Endothelial cell of umbilical vein (primary cell): ENCODE measurements around the gene SH3TC1. TPM values are rescaled to one million over a fixed set of nuclear protein-coding genes. Genes with fewer than 3 reads are reported as not detected.

Experiments
- BruUV-seq: library from RNA; stranded (reverse); fragments of 400-500 nt; replicated peaks from 2 replicates; lab custom pipeline; 2021; lab: Mats Ljungman, UMichigan
- CTCF ChIA-PET: fragments of 300-600, 350-600 bp; sonication (Branson Sonifier 250); formaldehyde crosslinking; loops from one replicate; lab custom pipeline; 2021; ENCODE audit warnings: antibody characterized with exemption, inconsistent platforms; lab: Charles Lee
- POLR2A ChIA-PET: fragments of 300-600, 350-600 bp; sonication (Branson Sonifier 250); formaldehyde crosslinking; loops from one replicate; lab custom pipeline; 2021; ENCODE audit warnings: antibody characterized with exemption, inconsistent platforms; lab: Charles Lee
- DNase-seq: peaks from one replicate; pipeline ENCODE4 v3.0.0-alpha.2; 2011; ENCODE audit warnings: low read depth, low spot score
- FAIRE-seq: peaks from 2 replicates; lab custom pipeline; 2011; peaks lifted over from hg19 to GRCh38; lab: Jason Lieb, UNC
- H2AFZ ChIP-seq: 2 replicates; pipeline ENCODE4 v1.6.0; 2012; ENCODE audit warnings: low read depth, low read length, control low read depth, inconsistent platforms
- H3K27ac ChIP-seq: 2 replicates; pipeline ENCODE4 v1.5.1; 2011; ENCODE audit warnings: low read depth, mild to moderate bottlenecking, control low read depth, low read length, moderate library complexity; ENCODE audit not compliant: insufficient read depth
- H3K27me3 ChIP-seq, 2 experiments: 2 replicates each; pipeline versions ENCODE4 v1.6.0 to v1.6.1; 2011; ENCODE audit warnings: low read length in 2 of 2, mixed read lengths in 1 of 2; ENCODE audit not compliant: control insufficient read depth in 2 of 2, insufficient read depth in 2 of 2
- H3K36me3 ChIP-seq, 2 experiments: 2 replicates in 1 of 2; 3 replicates in 1 of 2; pipeline ENCODE4 v1.5.1; 2011; ENCODE audit warnings: low read length in 2 of 2, mild to moderate bottlenecking in 1 of 2, moderate library complexity in 1 of 2; ENCODE audit not compliant: control insufficient read depth in 2 of 2, insufficient read depth in 2 of 2; ENCODE audit errors: extremely low read depth in 1 of 2
- H3K4me1 ChIP-seq: 3 replicates; pipeline ENCODE4 v1.5.1; 2011; ENCODE audit warnings: mild to moderate bottlenecking, low read length; ENCODE audit not compliant: control insufficient read depth, insufficient read depth; ENCODE audit errors: extremely low read depth
- H3K4me2 ChIP-seq: 2 replicates; pipeline ENCODE4 v1.6.1; 2011; ENCODE audit warnings: low read length, control low read depth, mixed read lengths; ENCODE audit not compliant: insufficient read depth
- H3K4me3 ChIP-seq, 3 experiments: fragments of 200-600 bp in 1 of 3; sonication (generic), shearing (Covaris generic) in 1 of 3; replicated peaks in 1 of 3; 2 replicates each; pipeline ENCODE4 v1.5.1; 2011 to 2016; ENCODE audit warnings: control low read depth in 3 of 3, low read length in 3 of 3, mild to moderate bottlenecking in 2 of 3, inconsistent platforms in 1 of 3, low read depth in 1 of 3, moderate library complexity in 1 of 3; ENCODE audit not compliant: insufficient read depth in 1 of 3
- H3K79me2 ChIP-seq: 2 replicates; pipeline ENCODE4 v1.6.0; 2012; ENCODE audit warnings: low read length, inconsistent platforms; ENCODE audit not compliant: control insufficient read depth, insufficient read depth
- H3K9ac ChIP-seq: replicated peaks from 2 replicates; pipeline ENCODE3; 2011; ENCODE audit warnings: low read length, control low read depth; ENCODE audit not compliant: insufficient read depth; ENCODE audit errors: extremely low read depth
- H3K9me1 ChIP-seq: replicated peaks from 3 replicates; pipeline ENCODE4 v1.6.0; 2011; ENCODE audit warnings: mild to moderate bottlenecking, low read length; ENCODE audit not compliant: control insufficient read depth, insufficient read depth; ENCODE audit errors: extremely low read depth
- H3K9me3 ChIP-seq: replicated peaks from 2 replicates; pipeline ENCODE4 v1.5.1; 2012; ENCODE audit warnings: low read length, inconsistent platforms; ENCODE audit not compliant: control insufficient read depth, insufficient read depth
- H4K20me1 ChIP-seq: replicated peaks from 2 replicates; pipeline ENCODE3; 2011; ENCODE audit warnings: mild to moderate bottlenecking, low read length; ENCODE audit not compliant: control insufficient read depth, insufficient read depth; ENCODE audit errors: extremely low read depth
- EZH2 ChIP-seq: IDR thresholded peaks from 2 replicates; pipeline ENCODE4 v1.6.1; 2012; ENCODE audit warnings: borderline replicate concordance, low read depth, mild to moderate bottlenecking, moderate library complexity, low read length, inconsistent platforms; ENCODE audit not compliant: severe bottlenecking
- FOS ChIP-seq: IDR thresholded peaks from 2 replicates; pipeline ENCODE4 v1.6.1; 2011; ENCODE audit warnings: mild to moderate bottlenecking, low read length, moderate library complexity, borderline replicate concordance; ENCODE audit not compliant: insufficient read depth
- GATA2 ChIP-seq: IDR thresholded peaks from 2 replicates; pipeline ENCODE4 v1.7.0; 2011; ENCODE audit warnings: low read depth, mild to moderate bottlenecking, moderate library complexity, mixed read lengths, low read length; ENCODE audit not compliant: insufficient read length, insufficient read depth
- JUN ChIP-seq: IDR thresholded peaks from 2 replicates; pipeline ENCODE4 v1.6.1; 2011; ENCODE audit warnings: borderline replicate concordance, low read depth; ENCODE audit not compliant: insufficient read length, insufficient read depth
- MYC ChIP-seq: IDR thresholded peaks from one replicate; pipeline ENCODE4 v1.6.1; 2011; ENCODE audit warnings: mild to moderate bottlenecking, low read depth, low read length
- POLR2A ChIP-seq: IDR thresholded peaks from 2 replicates; pipeline ENCODE4 v1.6.1; 2012; ENCODE audit warnings: low read depth, mild to moderate bottlenecking, control low read depth, low read length
- POLR2AphosphoS5 ChIP-seq: IDR thresholded peaks from 2 replicates; pipeline ENCODE4 v1.6.1; 2012; ENCODE audit warnings: low read depth, mild to moderate bottlenecking, control low read depth, low read length, moderate library complexity; ENCODE audit not compliant: insufficient read depth
- dilution Hi-C: fragments of 300-500 bp; cut with MboI; formaldehyde crosslinking; loops from one replicate; pipeline ENCODE4 v1.15.0; 2019; ENCODE audit warnings: low sequenced_read_pairs; ENCODE audit not compliant: extremely low pct_ligation_motif_present
- intact Hi-C: fragments of 100-400 bp; cut with micrococcal nuclease; formaldehyde crosslinking; loops from one replicate; pipeline ENCODE4 v1.10.0; 2022
- polyA plus RNA-seq, 4 experiments: library from polyadenylated mRNA; depleted of rRNA in 3 of 4; stranded (reverse) in 3 of 4; unstranded in 1 of 4; fragments of >200 nt; gene quantifications; 2 replicates each; pipeline versions ENCODE4 v1.2.1 to v1.2.3, GENCODE V29; 2011 to 2012; ENCODE audit warnings: missing spikeins in 1 of 4
- total RNA-seq: library from RNA; stranded (reverse); gene quantifications from 2 replicates; pipeline ENCODE4 v1.2.3, GENCODE V29; 2021
- TF ChIP-seq, protein P1 (sequence below): IDR thresholded peaks from 2 replicates; pipeline ENCODE4 v1.6.1; 2011; ENCODE audit not compliant: insufficient read depth, insufficient read length
- TF ChIP-seq, protein P2 (sequence below), 2 donors: IDR thresholded peaks; 1 replicate in 1 of 2; 2 replicates in 1 of 2; pipeline ENCODE4 v1.5.1; 2011; ENCODE audit warnings: low read length in 2 of 2, mild to moderate bottlenecking in 2 of 2, moderate library complexity in 2 of 2, control low read depth in 1 of 2, inconsistent platforms in 1 of 2, low read depth in 1 of 2; ENCODE audit not compliant: insufficient read depth in 1 of 2; ENCODE audit errors: extremely low read depth in 1 of 2

SH3TC1 gene
- total and polyA plus RNA-seq, 2 donors (not counting 3 experiments of a cell fraction or from before 2014, with no cell fraction given) = 96.5 to 192 TPM

DNA sequence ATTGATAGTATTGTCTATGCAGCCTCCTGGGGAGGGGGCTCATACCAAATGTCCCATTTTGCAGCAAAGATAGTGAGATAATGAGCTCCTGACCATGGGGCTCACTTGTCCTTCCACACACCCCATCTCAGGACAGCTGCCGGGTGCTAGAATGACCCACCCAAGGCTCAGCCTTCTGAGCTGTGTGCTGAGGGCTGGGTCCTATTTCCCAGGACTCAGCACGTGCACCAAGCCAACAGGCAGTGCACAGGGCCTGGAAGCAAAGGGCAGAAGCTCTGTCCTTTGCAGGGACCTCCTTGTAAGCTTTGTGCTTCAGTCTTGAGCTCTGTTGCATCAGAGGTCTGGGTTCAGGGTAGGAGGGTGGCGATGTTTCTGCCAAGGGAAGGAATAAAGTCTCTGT, 29.3 kb upstream of the SH3TC1 start:
- ChIA-PET CTCF (interaction anchor here (0.7 to 0.9 kb wide), 2 partner anchors 16 to 22 kb away, joined by 3 read pairs; no protein-coding TSS in a partner anchor), POLR2A (no interaction called here)
- Histone ChIP-seq H3K79me2 (no peaks in the 10 kb centered on the region), H3K4me1 (no peaks in the 10 kb centered on the region), H3K36me3 (no peaks in the 10 kb centered on the region), H4K20me1 (no peaks in the 10 kb centered on the region), H3K4me3 (no peak overlapping the region), H3K9ac (no peak overlapping the region), H3K4me2 (no peak overlapping the region), H3K27me3 (peaks cover 0 to 4% of the 10 kb centered on the region in 2 experiments), H2AFZ (no peak overlapping the region), H3K9me3 (no peaks in the 10 kb centered on the region), H3K9me1 (no peaks in the 10 kb centered on the region), H3K27ac (no peak overlapping the region)
- TF ChIP-seq GATA2 = no peak
- TF ChIP-seq, protein P1, sequence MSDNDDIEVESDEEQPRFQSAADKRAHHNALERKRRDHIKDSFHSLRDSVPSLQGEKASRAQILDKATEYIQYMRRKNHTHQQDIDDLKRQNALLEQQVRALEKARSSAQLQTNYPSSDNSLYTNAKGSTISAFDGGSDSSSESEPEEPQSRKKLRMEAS = no peak
- no peak for TF ChIP-seq EZH2
- TF ChIP-seq POLR2AphosphoS5 = no peak
- no peak for TF ChIP-seq MYC
- TF ChIP-seq POLR2A = no peak
- TF ChIP-seq, protein P2, sequence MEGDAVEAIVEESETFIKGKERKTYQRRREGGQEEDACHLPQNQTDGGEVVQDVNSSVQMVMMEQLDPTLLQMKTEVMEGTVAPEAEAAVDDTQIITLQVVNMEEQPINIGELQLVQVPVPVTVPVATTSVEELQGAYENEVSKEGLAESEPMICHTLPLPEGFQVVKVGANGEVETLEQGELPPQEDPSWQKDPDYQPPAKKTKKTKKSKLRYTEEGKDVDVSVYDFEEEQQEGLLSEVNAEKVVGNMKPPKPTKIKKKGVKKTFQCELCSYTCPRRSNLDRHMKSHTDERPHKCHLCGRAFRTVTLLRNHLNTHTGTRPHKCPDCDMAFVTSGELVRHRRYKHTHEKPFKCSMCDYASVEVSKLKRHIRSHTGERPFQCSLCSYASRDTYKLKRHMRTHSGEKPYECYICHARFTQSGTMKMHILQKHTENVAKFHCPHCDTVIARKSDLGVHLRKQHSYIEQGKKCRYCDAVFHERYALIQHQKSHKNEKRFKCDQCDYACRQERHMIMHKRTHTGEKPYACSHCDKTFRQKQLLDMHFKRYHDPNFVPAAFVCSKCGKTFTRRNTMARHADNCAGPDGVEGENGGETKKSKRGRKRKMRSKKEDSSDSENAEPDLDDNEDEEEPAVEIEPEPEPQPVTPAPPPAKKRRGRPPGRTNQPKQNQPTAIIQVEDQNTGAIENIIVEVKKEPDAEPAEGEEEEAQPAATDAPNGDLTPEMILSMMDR (IDR thresholded peaks at IDR 0.05; ENCODE audit: extremely low read depth in 1 of 2, insufficient read depth in 1 of 2, low read depth in 1 of 2, low read length in 2 of 2) = no peak
- no peak for TF ChIP-seq JUN
- no peak for TF ChIP-seq FOS
- dilution Hi-C loops (no loop called here), intact Hi-C loops (no loop called here)
- BruUV-seq = no TSS peak
- no peak for DNase-seq
- FAIRE-seq = no peak
